Measurements from ENCODE around the gene AKT1.
A peak's percentile ranks its signal among the peaks of the same experiment; 100 is the strongest.
"Not testable (repeated sequence)": the region's sequence is repeated elsewhere in the genome, so short reads cannot be mapped to it uniquely, and the experiment has no call there.

AKT1 gene

GRCh38 chr14:104734991-104735779 is 60.4 kb downstream of the AKT1 start:
- no peak for DNase-seq

- no peak for DNase-seq
Measured at GRCh38 chr14:104734601-104734990, 61.0 kb downstream of the AKT1 start.

GRCh38 chr14:104734051-104734587 is 61.4 kb downstream of the AKT1 start:
- DNase-seq, result no peak

GRCh38 chr14:104732931-104733681 is 62.4 kb downstream of the AKT1 start:
- DNase-seq, result no peak

- no peak for DNase-seq
Measured at GRCh38 chr14:104732355-104732804, 63.2 kb downstream of the AKT1 start.

GRCh38 chr14:104731320-104732294 is 63.9 kb downstream of the AKT1 start:
- peak; percentile 62 for DNase-seq

- DNase-seq, result no peak
Measured at GRCh38 chr14:104730487-104730886, 65.1 kb downstream of the AKT1 start.

GRCh38 chr14:104729835-104730181 is 65.7 kb downstream of the AKT1 start:
- no peak for DNase-seq

- not testable (repeated sequence) for DNase-seq
Measured at GRCh38 chr14:104729176-104729834, 66.2 kb downstream of the AKT1 start.

- no peak for DNase-seq
Measured at GRCh38 chr14:104728631-104729030, 66.9 kb downstream of the AKT1 start.

GRCh38 chr14:104726600-104727451 is 68.7 kb downstream of the AKT1 start:
- no peak for DNase-seq

- no peak for DNase-seq
Measured at GRCh38 chr14:104725772-104726548, 69.6 kb downstream of the AKT1 start.

GRCh38 chr14:104724981-104725771 is 70.4 kb downstream of the AKT1 start:
- DNase-seq, result peak; percentile 32

GRCh38 chr14:104724407-104724980 is 71.1 kb downstream of the AKT1 start:
- DNase-seq, result no peak

GRCh38 chr14:104723651-104724406 is 71.7 kb downstream of the AKT1 start, which contains the start of gene ADSS1:
TSS of gene ADSS1 (plus strand) at chr14:104724229. CDS start at chr14:104724271, 42 bp downstream.
- DNase-seq, result peak; percentile 34

- DNase-seq, result no peak
Measured at GRCh38 chr14:104722938-104723650, 72.5 kb downstream of the AKT1 start.
